SK-N-DZ (cell line): Measurements from ENCODE around the gene REPIN1.

Source experiments
- DNase-seq: peaks from one replicate; pipeline ENCODE4 v3.0.0-alpha.2; 2015; ENCODE audit warnings: low spot score

Gene REPIN1

DNA sequence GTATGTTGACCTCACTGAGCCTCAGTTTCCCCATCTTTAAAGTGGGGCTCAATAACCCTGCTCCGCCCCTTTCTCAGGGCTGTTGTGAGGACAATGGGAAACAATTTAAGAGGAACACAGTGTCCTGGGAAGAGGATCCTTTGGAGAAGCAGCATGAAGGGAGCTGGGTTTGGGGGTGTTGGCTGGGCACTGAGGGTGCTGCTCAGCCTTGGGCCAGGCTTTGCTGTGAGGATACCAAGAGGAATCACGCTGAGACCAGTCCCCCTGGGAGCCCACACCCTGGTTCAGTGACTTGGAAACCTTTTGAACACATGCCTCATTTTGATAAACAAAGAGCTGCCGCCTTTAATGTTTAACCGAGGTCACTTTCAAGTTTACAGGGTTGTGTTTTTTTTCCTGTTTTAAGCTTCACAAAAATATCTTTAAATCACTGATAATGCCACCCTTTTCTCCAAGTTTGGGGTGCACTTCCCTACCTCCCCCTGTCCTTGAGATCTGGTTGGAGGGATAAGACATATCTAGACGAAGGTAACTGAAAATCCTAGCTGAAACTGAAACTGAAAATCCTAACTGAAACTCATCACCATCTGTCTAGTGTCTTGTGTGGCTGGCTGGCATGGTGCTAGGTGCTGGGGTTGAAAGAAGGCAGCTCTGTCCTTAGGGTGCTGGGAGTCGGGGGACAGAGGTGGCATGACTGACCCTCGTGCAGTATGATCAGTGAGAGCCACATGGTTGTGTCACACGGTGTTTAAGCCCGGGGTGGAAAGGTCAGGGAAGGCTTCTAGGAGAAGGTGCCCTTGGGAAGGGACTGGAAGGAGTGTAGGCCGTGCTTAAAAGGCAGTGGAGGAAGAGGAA is 38.2 kb downstream of the REPIN1 start:
- DNase-seq, result no peak

DNA sequence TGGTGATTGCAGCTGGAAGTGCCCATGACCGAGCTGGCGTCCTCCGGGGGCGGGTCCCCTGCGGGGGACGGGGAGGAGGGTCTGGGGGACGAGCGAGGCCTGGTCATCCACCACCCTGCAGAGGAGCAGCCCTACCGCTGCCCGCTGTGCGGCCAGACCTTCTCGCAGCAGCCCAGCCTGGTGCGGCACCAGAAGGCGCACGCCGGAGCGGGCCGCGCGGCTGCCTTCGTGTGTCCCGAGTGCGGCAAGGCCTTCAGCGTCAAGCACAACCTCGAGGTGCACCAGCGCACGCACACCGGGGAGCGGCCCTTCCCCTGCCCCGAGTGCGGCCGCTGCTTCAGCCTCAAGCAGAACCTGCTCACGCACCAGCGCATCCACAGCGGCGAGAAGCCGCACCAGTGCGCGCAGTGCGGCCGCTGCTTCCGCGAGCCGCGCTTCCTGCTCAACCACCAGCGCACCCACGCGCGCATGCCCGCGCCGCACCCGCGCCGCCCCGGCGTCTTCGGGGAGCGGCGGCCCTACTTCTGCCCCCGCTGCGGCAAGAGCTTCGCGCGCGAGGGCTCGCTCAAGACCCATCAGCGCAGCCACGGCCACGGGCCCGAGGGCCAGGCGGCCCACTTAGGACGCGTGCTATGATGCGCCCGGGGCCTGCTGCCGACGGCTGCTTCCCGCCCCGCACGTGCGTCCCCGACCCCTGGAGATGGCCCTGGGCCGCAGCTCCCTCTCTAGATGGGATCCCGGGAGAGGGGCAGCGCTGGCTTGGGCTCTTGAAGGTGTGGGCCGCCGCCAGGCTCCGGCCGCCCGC is 39.2 kb downstream of the REPIN1 start:
- DNase-seq, result no peak

DNA sequence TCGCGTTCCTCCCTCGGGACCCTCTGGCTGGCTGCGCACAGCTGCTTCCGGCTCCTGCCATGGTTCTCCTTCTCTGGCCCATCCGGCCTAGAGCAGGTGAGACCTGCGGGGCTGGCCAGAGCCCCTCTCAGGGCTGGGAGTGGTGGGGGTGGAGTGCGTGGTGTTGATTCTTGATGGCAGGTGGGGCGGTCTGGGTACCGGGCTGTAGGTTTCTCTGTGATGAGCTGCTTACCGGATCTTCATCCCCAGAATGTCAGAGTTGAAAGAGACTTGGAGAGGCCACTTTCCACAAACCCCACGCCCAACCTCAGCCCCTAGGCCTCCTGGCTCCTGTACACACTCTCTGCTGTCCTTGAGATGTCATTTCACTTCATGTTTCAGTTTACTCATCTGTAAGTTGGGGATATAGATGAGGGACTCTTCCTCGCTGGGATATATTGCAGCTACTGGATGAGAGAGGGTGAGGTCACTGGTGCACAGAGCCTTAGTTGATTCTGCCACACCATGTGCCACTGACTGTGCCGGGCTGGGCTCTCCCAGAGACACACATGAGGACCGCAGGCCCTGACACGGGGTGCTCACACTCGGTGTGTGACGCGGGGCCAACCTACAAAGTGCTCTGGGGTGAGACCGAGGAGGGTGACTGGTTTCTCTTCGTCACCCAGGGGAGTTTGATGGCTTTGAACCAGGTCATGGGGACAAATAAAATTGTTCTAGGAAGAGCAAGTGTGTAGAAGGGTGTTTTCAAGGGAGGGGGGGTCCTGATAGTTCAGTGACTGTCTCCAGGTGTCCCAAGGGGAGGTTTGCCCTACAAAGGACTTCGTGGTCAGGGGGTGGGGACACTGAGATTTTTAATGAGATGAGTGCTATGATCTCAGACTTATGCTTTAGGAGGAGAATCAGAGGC is 40.0 kb downstream of the REPIN1 start:
- no peak for DNase-seq

DNA sequence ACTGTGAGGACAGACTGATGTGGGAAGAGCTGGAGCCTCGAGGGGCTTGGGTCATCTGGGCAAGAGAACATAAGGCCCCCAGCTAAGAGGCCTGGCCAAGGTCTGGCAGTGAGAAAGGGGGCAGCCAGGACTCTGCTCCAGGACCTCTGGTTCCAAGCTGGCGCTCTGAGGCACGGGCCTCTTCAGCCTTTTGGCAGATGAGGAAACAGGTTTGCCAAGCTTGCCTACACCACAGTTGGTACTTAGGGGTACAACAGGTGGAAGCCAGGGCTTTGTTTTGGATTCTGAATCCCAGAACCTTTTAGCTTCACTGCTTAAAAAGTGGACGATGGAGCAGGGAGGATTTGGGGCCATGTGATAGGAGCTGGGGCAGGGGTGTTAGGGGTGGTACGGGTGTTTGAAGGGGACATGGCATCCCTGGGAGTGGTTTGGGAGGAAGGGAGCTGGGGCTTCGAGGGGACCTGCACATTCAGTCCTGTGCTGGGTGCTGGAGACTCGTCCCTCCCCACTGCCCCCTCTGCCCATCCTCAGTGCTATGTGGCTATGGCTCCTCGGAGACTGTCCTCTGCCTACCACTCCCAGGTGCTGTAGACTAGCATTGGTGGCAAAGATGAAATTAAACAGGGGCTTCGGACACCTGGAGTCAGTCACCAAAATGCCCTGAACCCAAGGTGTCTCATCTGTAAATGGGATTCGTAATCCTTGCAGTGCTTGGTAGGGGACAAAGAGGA is 40.8 kb downstream of the REPIN1 start:
- no peak for DNase-seq

DNA sequence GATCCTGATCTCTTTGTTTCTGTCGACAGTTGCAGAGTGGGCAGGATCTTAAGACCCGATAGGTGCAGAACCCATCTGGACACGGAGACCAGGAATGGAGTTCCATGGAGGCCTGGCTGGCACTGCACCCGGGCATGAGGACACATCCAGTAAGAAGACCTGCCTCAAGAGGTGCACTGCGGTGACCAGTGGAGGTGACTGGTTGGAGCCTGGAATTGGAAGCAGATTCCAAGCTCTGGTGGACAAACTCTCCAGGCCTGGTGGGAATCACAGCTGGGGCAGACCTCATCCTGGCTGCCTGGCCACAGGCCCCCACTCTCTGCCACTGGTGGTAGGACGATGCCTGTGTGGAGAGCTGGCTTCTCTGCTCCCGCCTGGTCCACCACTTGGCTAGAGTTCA is 41.5 kb downstream of the REPIN1 start:
- DNase-seq, result no peak

DNA sequence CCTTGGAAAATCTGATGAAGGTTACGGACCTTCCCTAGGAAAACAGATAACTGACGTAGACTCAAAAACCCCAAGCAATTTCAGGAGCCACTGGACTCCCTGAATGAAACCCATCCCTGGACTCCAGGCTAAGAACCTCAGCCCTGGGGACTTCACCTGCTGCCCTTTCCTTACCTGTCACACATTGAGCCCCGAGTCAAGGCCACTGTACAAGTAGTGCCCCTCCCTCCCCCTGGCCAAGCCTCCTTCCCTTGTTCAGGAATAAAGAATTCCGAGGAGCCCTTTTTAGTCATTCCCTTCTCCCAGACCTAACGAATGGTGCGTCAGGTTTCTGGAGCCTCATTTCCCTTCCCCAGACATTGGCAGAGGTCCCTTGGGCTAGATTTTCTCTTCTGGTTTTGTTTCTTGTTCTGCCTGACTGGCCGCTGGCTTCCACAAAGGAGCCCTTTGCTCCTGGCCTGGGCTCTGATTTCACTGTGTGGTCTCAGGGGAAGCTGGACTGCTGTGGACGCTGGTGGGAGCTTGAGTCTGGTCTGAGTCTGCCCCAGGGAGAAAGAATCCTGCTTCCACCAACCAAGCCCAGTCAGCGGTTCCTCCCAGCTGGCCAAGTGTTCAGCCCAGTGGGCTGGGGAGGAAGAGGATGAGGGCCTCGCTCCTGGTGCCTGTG is 42.2 kb downstream of the REPIN1 start:
- no peak for DNase-seq

DNA sequence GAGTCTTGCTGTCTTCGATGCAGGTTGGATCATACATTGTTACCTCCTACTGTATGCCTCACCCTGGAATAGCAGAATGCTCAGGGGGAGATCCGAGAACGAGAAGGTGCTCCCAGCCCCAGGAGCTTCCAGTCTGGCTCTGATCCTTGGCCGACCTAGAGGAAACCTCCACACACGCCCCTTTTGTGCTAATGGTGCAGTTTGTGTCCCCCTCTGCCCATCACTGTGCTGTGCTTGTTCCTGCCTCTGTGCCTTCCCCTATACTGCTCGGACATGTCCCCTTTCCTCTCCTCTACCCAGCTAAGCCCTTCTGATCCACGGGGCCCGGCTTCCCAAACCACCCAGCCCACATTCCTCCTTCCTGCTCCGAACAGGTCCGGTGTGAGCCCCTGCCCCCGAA is 43.0 kb downstream of the REPIN1 start:
- no peak for DNase-seq

DNA sequence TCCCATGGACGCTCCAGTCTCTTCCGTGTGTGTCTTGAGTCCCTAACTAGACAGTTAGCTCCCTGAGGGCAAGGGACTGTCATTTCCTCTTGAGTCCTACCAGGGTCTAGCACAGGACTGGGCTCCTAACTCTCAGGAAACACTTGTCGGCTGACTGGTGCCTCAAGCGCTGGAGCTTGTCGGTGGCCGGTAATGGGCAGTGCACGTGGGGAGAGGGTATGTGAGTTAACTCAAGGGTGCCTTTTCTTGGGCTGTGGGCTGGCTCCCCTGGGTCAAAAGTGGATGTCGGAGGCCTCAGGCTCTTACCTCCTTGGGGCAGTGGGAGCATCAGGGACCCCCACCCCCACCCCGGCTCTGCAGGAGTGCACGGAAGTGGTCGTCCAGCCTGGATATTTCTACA is 43.4 kb downstream of the REPIN1 start:
- DNase-seq, result no peak

DNA sequence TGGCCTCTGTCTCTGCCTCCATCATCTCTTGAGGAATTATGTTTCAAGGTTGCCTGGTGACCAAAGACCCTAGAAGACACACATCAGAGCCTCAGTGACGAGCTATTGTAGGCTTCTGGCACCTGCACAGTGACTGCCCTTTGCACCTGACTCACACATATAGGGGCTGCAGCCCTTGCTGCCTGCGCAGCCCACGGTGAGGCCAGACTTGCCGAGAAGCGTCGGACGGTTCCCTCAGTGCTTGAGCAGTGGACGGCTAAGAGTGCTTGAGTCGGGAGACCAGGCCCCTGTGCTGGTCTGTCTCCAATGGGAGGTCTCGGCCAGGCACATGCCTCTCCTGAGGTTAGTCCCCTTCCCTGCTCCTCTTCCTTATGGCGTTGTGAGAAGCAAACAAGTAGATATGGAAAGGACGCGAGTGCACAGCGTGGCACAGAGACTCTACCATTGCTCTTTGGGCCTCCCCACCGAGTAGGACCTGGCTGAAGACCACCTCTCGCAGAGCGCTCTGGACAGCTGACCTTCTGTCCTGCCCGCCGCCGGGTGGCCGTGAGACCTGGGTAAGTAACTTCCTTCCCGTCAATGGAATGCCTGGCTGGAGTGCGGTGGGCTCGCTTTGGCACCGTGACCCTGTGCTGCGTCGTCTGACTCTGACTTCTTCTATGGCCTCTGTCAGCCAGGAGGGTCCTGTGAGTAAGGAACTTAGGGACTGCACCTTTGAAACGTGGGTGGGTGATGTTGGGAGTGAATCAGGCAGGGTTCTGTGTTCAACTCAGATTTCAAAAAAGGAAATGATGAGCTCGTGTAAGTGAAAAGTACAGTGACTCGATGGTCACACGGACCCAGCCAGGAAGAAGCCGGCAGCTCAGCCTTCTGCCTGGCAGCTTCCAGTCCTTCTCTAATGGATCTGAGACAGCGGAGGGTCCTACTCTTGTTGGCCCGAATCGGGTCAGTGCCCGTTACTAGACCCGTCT is 44.2 kb downstream of the REPIN1 start:
- DNase-seq, result no peak

DNA sequence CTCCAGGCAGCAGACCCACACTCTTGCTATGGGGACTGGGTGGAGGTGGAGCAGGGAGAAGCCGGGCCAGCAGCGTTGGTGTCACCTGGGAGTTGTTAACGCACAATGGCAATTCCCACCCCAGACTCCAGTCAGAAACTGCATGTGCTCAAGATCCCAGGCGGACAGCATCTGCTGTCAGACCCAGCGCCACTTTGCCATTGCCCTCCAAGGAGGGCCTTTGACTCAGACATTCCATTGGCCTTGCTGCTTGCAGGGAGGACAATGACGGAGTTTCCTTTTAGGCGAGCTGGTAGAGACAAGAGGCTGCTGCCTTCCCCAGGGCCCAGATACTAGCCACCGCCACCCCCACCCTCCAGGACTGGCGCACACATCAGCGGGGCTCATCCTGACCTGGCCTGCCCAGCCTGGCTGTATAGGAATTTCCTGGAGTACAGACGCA is 45.0 kb downstream of the REPIN1 start:
- no peak for DNase-seq

DNA sequence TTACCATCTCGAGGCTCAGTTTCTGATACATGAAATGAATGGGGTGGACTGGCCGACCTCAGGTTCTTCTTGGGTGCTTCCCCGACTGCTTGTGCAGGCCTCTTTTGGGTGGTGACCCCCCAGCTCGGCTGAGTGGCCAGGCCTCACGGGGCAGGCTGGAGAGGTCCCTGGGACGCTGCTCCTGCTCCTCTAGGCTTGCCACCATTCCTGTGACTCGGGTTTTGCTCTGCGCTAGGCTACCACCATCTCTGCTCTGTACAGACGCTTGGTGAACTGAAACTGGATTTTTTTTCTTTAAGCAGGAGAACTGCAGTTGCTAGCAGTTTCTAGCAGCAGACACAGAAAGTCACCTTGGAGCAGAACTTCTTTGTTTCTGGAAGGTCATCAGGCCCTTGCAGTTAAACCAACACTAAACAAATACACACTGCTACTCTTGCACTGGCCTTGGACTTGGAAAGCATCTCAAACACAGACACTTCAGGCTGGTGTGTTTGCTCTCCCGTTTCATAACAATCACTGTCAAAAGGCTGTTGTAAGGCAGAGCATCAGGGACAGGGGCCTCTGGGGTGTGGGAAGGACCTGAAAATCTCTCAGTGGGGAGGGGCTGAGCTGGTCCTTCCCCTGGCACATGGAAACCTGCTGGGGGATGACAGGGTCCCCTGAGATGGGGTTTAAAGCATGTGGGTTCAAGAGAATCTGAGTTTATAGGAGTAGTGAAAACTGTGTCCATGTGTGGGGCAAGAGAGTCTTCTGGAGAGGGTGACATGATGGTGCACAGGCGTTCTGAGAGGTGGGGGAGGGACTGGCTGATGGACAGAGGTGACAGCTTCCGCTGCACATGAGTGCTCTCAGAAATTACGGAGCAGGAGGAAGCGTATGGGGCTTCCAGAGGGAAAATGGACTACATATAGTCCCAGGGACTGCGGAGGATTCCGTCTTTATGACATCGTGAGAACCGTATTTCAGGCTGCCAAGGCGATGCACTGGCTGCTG is 46.8 kb downstream of the REPIN1 start:
- no peak for DNase-seq

DNA sequence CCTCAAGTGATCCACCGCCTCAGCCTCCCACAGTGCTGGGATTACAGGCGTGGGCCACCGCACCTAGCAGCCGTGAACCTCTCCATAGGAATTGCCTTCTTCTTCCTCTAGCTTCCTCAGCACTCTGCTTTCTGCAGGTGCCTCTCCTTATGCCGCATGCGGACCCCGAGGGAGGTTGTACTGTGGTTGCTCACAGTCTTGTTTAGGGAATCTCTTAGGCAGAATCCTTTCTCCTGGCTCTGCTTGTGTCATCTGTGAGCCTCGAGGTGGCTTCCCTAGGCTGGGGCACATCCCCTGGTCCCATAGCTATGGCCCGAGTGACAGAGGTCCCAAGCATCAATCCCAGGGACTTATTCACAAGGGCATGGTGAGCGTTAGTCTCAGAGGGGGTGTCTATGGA is 48.6 kb downstream of the REPIN1 start:
- no peak for DNase-seq

DNA sequence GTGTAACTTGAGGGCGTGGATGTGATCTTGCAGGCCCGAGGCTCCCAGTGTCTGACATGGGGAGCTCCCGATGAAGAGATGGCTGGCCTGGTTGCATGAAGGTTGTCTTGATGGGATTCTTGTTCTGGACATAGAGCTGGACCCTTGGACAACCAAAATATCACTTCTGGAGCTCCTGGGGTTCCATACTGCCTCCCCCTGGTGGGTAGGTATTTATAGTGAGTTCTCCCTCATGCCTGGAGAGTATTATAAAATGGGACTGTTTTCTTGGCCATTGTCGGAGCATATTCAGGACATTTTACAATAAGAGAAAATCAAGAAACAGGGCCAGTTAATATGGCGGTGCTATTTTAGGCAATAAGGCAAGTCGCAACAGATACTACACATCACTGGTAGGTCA is 49.2 kb downstream of the REPIN1 start:
- no peak for DNase-seq

DNA sequence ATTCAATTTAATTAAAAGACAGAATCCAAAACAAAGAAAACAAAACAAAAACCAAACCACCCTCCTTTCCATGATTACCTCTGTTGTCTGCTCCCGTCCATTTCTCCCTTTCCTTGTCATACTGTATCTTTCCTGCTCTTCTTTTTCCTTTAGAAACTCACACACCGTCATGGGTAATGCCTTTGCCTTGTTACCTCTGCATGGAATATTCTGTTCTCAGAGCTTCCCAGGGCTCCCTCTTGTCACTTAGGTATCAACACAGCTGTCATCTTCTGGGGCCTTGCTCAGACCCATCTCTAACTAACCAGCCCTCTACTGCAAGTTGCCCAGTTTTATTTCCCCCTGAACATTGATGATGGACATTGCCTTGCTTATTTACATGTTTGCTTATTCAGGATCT is 51.6 kb downstream of the REPIN1 start:
- DNase-seq, result no peak

DNA sequence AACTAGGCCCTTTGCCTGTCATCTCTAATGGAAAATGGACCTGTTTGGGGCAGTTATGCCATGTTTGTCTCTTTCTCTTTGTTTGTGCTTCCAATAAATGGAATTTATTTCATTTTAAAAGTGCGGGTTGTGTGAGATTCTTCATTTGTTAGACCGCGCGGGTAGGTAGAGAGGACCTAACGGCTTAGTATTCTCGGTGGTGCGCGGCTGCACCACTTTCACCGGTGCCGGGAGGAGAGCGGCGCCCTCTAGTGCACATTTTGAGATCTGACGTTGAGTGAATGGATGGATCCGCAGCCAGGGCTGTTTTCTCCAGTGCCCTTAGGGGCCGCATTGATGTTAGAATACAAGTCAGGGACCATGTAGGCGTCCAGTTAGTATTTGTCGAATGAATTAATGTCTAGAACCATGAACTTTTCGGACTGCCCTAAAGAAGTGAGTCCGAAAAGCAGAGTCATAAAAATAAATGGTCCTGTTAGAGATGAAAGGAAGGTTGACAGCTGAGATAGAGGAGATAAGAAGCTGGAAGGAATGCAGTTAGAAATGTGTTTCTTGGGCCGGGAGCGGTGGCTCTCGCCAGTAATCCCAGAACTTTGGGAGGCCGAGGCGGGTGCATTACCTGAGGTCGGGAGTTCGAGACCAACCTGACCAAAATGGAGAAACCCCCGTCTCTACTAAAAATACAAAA is 52.5 kb downstream of the REPIN1 start:
- DNase-seq, result peak; percentile 79

DNA sequence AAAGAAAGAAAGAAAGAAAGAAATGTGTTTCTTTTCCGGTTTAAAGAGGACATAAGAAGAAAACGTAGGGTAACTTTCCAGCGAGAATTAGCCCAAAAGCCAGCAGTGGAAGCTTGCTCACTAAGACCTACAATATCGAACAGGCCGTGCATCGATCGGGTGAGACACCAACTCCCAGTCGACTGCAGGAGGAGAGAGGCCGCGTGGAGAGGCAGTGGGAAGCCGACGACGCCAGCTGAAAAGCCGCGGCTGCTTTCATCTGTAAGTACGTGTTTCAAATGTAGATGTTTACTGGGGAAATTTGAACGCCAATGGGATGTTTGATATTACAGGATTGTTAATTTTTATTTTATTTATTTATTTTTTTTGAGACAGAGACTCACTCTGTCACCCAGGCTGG is 53.2 kb downstream of the REPIN1 start:
- DNase-seq, result no peak
